HepG2 (cell line): ENCODE data around the gene PVALB. TPM values are rescaled to one million over a fixed set of nuclear protein-coding genes. Genes with fewer than 3 reads are reported as not detected.

Experiments
- ATAC-seq: fragments of 200-7000 bp; cut with Tn5 transposase; 3 replicates; pipeline ENCODE4 v1.9.1; 2020; ENCODE audit warnings: mild to moderate bottlenecking, moderate library complexity
- BruUV-seq: library from RNA; stranded (reverse); fragments of 400-500 nt; replicated peaks from 2 replicates; lab custom pipeline; 2021; lab: Mats Ljungman, UMichigan
- CTCF ChIA-PET: fragments of 300-600 bp; formaldehyde crosslinking; extraction: SDS; loops from one replicate; lab custom pipeline; 2021; ENCODE audit warnings: low total read pairs, inconsistent platforms, low intra/inter-chr PET ratio; lab: Yijun Ruan, JAX
- POLR2A ChIA-PET: fragments of 350-600 bp; sonication (Branson Sonifier 250); formaldehyde crosslinking; loops from one replicate; lab custom pipeline; 2020; ENCODE audit warnings: antibody characterized with exemption, inconsistent platforms; lab: Yijun Ruan, JAX
- DNase-seq: peaks from one replicate; pipeline ENCODE4 v3.0.0-alpha.2; 2015; ENCODE audit warnings: low spot score
- FAIRE-seq: peaks from 3 replicates; lab custom pipeline; 2011; peaks lifted over from hg19 to GRCh38; lab: Jason Lieb, UNC
- H2AFZ ChIP-seq: one replicate; pipeline ENCODE4 v1.6.1; 2011; ENCODE audit warnings: low read length, inconsistent platforms
- H3K27ac ChIP-seq: fragments of 300-600 bp; 3 replicates; pipeline ENCODE4 v1.8.0; 2011; ENCODE audit warnings: mixed run types, mild to moderate bottlenecking, mixed read lengths, low read length, inconsistent platforms; ENCODE audit not compliant: insufficient read depth; ENCODE audit errors: extremely low read length
- H3K27me3 ChIP-seq, 2 experiments: fragments of 200-600 bp in 1 of 2; 2 replicates in 1 of 2; 3 replicates in 1 of 2; pipeline versions ENCODE4 v1.6.0 to v1.8.0; 2011; ENCODE audit warnings: low read length in 2 of 2, mild to moderate bottlenecking in 2 of 2, moderate library complexity in 2 of 2, inconsistent platforms in 1 of 2; ENCODE audit not compliant: insufficient read depth in 2 of 2, control insufficient read depth in 1 of 2
- H3K36me3 ChIP-seq, 2 experiments: fragments of 200-600 bp in 1 of 2; replicated peaks in 1 of 2; 2 replicates in 1 of 2; 3 replicates in 1 of 2; pipeline versions ENCODE4 v1.5.1 to v1.8.0; 2011; ENCODE audit warnings: low read length in 2 of 2, inconsistent platforms in 1 of 2; ENCODE audit not compliant: insufficient read depth in 2 of 2, control insufficient read depth in 1 of 2
- H3K4me1 ChIP-seq: 2 replicates; pipeline ENCODE4 v1.5.1; 2012; ENCODE audit warnings: low read length, inconsistent platforms; ENCODE audit not compliant: insufficient read depth
- H3K4me2 ChIP-seq: 2 replicates; pipeline ENCODE4 v1.6.0; 2011; ENCODE audit warnings: low read depth, low read length, inconsistent platforms
- H3K4me3 ChIP-seq, 3 experiments: fragments of 200-600 bp in 1 of 3; sonication (generic), shearing (Covaris generic) in 1 of 3; replicated peaks in 1 of 3; 2 replicates each; pipeline ENCODE4 v1.5.1; 2011 to 2016; ENCODE audit warnings: low read length in 3 of 3, inconsistent platforms in 2 of 3, low read depth in 2 of 3, mild to moderate bottlenecking in 2 of 3, control low read depth in 1 of 3, mixed read lengths in 1 of 3; ENCODE audit not compliant: insufficient read depth in 1 of 3
- H3K79me2 ChIP-seq: one replicate; pipeline ENCODE4 v1.6.1; 2011; ENCODE audit warnings: low read length, inconsistent platforms; ENCODE audit not compliant: insufficient read depth
- H3K9ac ChIP-seq: 2 replicates; pipeline ENCODE4 v1.6.0; 2011; ENCODE audit warnings: mild to moderate bottlenecking, low read depth, low read length, inconsistent platforms; ENCODE audit not compliant: insufficient read depth
- H3K9me3 ChIP-seq: 2 replicates; pipeline ENCODE4 v1.5.1; 2012; ENCODE audit warnings: mild to moderate bottlenecking, low read length
- H4K20me1 ChIP-seq: 2 replicates; pipeline ENCODE4 v1.6.0; 2011; ENCODE audit warnings: inconsistent platforms, mild to moderate bottlenecking, low read length, moderate library complexity; ENCODE audit not compliant: insufficient read depth
- ATAD3A ChIP-seq: sonication (generic); formaldehyde crosslinking; IDR thresholded peaks from 2 replicates; pipeline ENCODE4 v1.4.0; 2020; ENCODE audit warnings: missing genetic modification reagents
- CBFB ChIP-seq: sonication (generic); formaldehyde crosslinking; IDR thresholded peaks from 2 replicates; pipeline ENCODE4 v1.4.0; 2020; ENCODE audit warnings: missing genetic modification reagents
- CCAR2 ChIP-seq: fragments of 200-400 bp; formaldehyde crosslinking; optimal IDR thresholded peaks from 2 replicates; pipeline ENCODE3; 2018; ENCODE audit warnings: low read depth, mild to moderate bottlenecking, low read length, moderate library complexity
- CHD4 ChIP-seq: fragments of 200-600 bp; sonication (generic); IDR thresholded peaks from 2 replicates; pipeline ENCODE4 v1.7.0; 2017; ENCODE audit warnings: mild to moderate bottlenecking, low read length, borderline replicate concordance
- HES4 ChIP-seq: sonication (generic); formaldehyde crosslinking; IDR thresholded peaks from 2 replicates; pipeline ENCODE4 v1.9.0; 2021; ENCODE audit warnings: mild to moderate bottlenecking, missing genetic modification reagents, borderline replicate concordance
- ISX ChIP-seq: sonication (generic); formaldehyde crosslinking; conservative IDR thresholded peaks from 2 replicates; pipeline ENCODE4 v1.5.0; 2020; ENCODE audit warnings: missing genetic modification reagents
- NFATC3 ChIP-seq: sonication (generic); formaldehyde crosslinking; IDR thresholded peaks from 2 replicates; pipeline ENCODE4 v1.5.1; 2020; ENCODE audit warnings: mild to moderate bottlenecking, missing genetic modification reagents
- NR2F6 ChIP-seq, 2 experiments: IDR thresholded peaks; 2 replicates each; pipeline ENCODE4 v1.6.1; 2016; ENCODE audit warnings: antibody characterized with exemption in 1 of 2, mild to moderate bottlenecking in 1 of 2
- POGK ChIP-seq: sonication (generic); formaldehyde crosslinking; conservative IDR thresholded peaks from 2 replicates; pipeline ENCODE4 v1.8.0; 2022; ENCODE audit warnings: mild to moderate bottlenecking, moderate library complexity, missing genetic modification reagents
- RARA ChIP-seq: IDR thresholded peaks from 2 replicates; pipeline ENCODE4 v1.6.1; 2016; ENCODE audit warnings: missing genetic modification reagents, missing compliant biosample characterization
- SRSF9 ChIP-seq: fragments of 200-400 bp; formaldehyde crosslinking; IDR thresholded peaks from 2 replicates; pipeline ENCODE4 v1.6.1; 2018; ENCODE audit warnings: borderline replicate concordance, mild to moderate bottlenecking, low read depth, low read length; ENCODE audit not compliant: insufficient read depth, poor library complexity, severe bottlenecking
- THAP11 ChIP-seq: IDR thresholded peaks from 2 replicates; pipeline ENCODE4 v1.6.1; 2016; ENCODE audit warnings: missing biosample characterization, missing genetic modification reagents
- TIGD3 ChIP-seq: sonication (generic); formaldehyde crosslinking; IDR thresholded peaks from 2 replicates; pipeline ENCODE4 v1.5.1; 2020; ENCODE audit warnings: mild to moderate bottlenecking, missing genetic modification reagents, borderline replicate concordance
- ZC3H13 ChIP-seq: sonication (generic); formaldehyde crosslinking; IDR thresholded peaks from 2 replicates; pipeline ENCODE4 v1.8.1; 2023; ENCODE audit warnings: mild to moderate bottlenecking, missing genetic modification reagents, moderate library complexity
- ZNF230 ChIP-seq: sonication (generic); formaldehyde crosslinking; IDR thresholded peaks from 2 replicates; pipeline ENCODE4 v1.4.0; 2020; ENCODE audit warnings: mild to moderate bottlenecking, missing genetic modification reagents
- ZNF3 ChIP-seq: IDR thresholded peaks from 2 replicates; pipeline ENCODE4 v1.7.0; 2017; ENCODE audit warnings: inconsistent platforms
- ZNF749 ChIP-seq: sonication (generic); formaldehyde crosslinking; IDR thresholded peaks from 2 replicates; pipeline ENCODE4 v1.8.0; 2022; ENCODE audit warnings: mild to moderate bottlenecking, missing genetic modification reagents, moderate library complexity, borderline replicate concordance
- ZNF770 ChIP-seq: sonication (generic); formaldehyde crosslinking; IDR thresholded peaks from 2 replicates; pipeline ENCODE4 v1.5.0; 2020; ENCODE audit warnings: mild to moderate bottlenecking, missing genetic modification reagents
- ZNF790 ChIP-seq: sonication (generic); formaldehyde crosslinking; IDR thresholded peaks from 2 replicates; pipeline ENCODE4 v1.8.0; 2022; ENCODE audit warnings: missing genetic modification reagents, mild to moderate bottlenecking, borderline replicate concordance
- WGBS: methylation state at CpG from one replicate; pipeline ENCODE4 v1.1.6; 2017; ENCODE audit warnings: low lambda C conversion rate; 5-methylcytosine and 5-hydroxymethylcytosine counted together
- in situ Hi-C: cut with HindIII; loops from 2 replicates; pipeline ENCODE4 v1.10.0; 2017; ENCODE audit warnings: low pct_unique_long_range_greater_than_20kb; ENCODE audit not compliant: extremely low pct_ligation_motif_present
- intact Hi-C: fragments of 100-400 bp; cut with micrococcal nuclease; formaldehyde crosslinking; loops from one replicate; pipeline ENCODE4 v1.10.0; 2022; ENCODE audit not compliant: unreplicated experiment
- polyA plus RNA-seq, 8 experiments: library from polyadenylated mRNA; depleted of rRNA in 3 of 8; stranded (reverse) in 7 of 8; unstranded in 1 of 8; fragments of >200 nt; fragmentation: Illumina TruSeq in 4 of 8; extraction: Trizol in 4 of 8; gene quantifications; 2 replicates each; pipeline versions ENCODE4 v1.2.1 to v1.2.3, GENCODE V29; 2011 to 2016; ENCODE audit warnings: low read depth in 4 of 8, missing spikeins in 1 of 8, mixed read lengths in 1 of 8; ENCODE audit not compliant: insufficient read depth in 1 of 8
- total RNA-seq, 5 experiments: library from RNA; depleted of rRNA; stranded (reverse); fragments of >200 nt; fragmentation: Illumina TruSeq; extraction: Trizol; gene quantifications; 2 replicates each; pipeline ENCODE4 v1.2.3, GENCODE V29; 2016; ENCODE audit warnings: low read depth in 1 of 5

The PVALB gene
- total and polyA plus RNA-seq, 2 of the 13 experiments (the other 11 are each of a cell fraction or from before 2014, with no cell fraction given) = not detected

- H3K9ac ChIP-seq = no peak overlapping the region
- H3K36me3 ChIP-seq = no peaks in the 10 kb centered on the region
- no peak overlapping the region for H2AFZ ChIP-seq
- intact Hi-C loops (no loop called here), in situ Hi-C loops (no loop called here)
- H3K4me3 ChIP-seq = no peak overlapping the region
- BruUV-seq = no TSS peak
- FAIRE-seq (no peak), DNase-seq (no peak), ATAC-seq (no peak)
- H3K27ac ChIP-seq = no peak overlapping the region
- no peak overlapping the region for H3K4me2 ChIP-seq
- no peaks in the 10 kb centered on the region for H4K20me1 ChIP-seq
- POLR2A ChIA-PET = no interaction called here
- no peaks in the 10 kb centered on the region for H3K4me1 ChIP-seq
- 21% methylated on average over 10 of the region's 10 CpGs for WGBS
- no peaks in the 10 kb centered on the region for H3K79me2 ChIP-seq
- TF ChIP-seq ZNF770 (CRISPR knock-in tag) (no peak), ZNF790 (CRISPR knock-in tag) (no peak), THAP11 (no peak), CBFB (CRISPR knock-in tag) (no peak), ZNF749 (CRISPR knock-in tag) (no peak), ZNF230 (no peak), HES4 (CRISPR knock-in tag) (no peak), NR2F6 (IDR thresholded peaks at IDR 0.05) (no peak), NR2F6 (CRISPR knock-in tag; IDR thresholded peaks at IDR 0.05) (no peak), RARA (CRISPR knock-in tag) (no peak), ZNF3 (no peak), ISX (CRISPR knock-in tag) (no peak), ZC3H13 (no peak), POGK (no peak), CCAR2 (no peak), SRSF9 (no peak), TIGD3 (no peak), CHD4 (no peak), NFATC3 (CRISPR knock-in tag) (no peak), ATAD3A (CRISPR knock-in tag) (no peak)
- CTCF ChIA-PET = no interaction called here
- H3K9me3 ChIP-seq = no peaks in the 10 kb centered on the region
- peaks cover 0 to 6% of the 10 kb centered on the region in 2 experiments; a peak in 2 of 5 replicates for H3K27me3 ChIP-seq
These were observed 22.7 kb upstream of the PVALB start for GRCh38 chr22:36839356-36840073.
